ENCODE measurements around the gene TATDN3.
A peak's percentile ranks its signal among the peaks of the same experiment; 100 is the strongest.
"Not testable (repeated sequence)": the region's sequence is repeated elsewhere in the genome, so short reads cannot be mapped to it uniquely, and the experiment has no call there.

The TATDN3 gene

GRCh38 chr1:212774584-212774983, 17.1 kb upstream of the TATDN3 start:
- no peaks in the 10 kb centered on the region for H3K27me3 ChIP-seq (ENCODE audit: control insufficient read depth, insufficient read depth, low read length, poor library complexity, severe bottlenecking)
- H3K27ac ChIP-seq (ENCODE audit: insufficient read depth, low read depth, low read length, poor library complexity, severe bottlenecking), result no peak overlapping the region
- WGBS, 2 experiments, result 93 to 97% methylated on average over 2 of the region's 2 CpGs
- peaks cover 2% of the 10 kb centered on the region for H3K9me3 ChIP-seq (ENCODE audit: control insufficient read depth, low read length)
- H3K4me3 ChIP-seq (ENCODE audit: insufficient read depth, low read depth, low read length), result no peak overlapping the region
- peaks cover 11% of the 10 kb centered on the region for H3K36me3 ChIP-seq (ENCODE audit: control insufficient read depth, insufficient read depth, low read length)
- no peaks in the 10 kb centered on the region for H3K4me1 ChIP-seq (ENCODE audit: control insufficient read depth, insufficient read depth, low read length)

GRCh38 chr1:212775241-212775640, 16.5 kb upstream of the TATDN3 start:
- H3K36me3 ChIP-seq (ENCODE audit: control insufficient read depth, insufficient read depth, low read length), result peaks cover 6% of the 10 kb centered on the region
- H3K4me1 ChIP-seq (ENCODE audit: control insufficient read depth, insufficient read depth, low read length), result no peaks in the 10 kb centered on the region
- H3K9me3 ChIP-seq (ENCODE audit: control insufficient read depth, low read length), result no peaks in the 10 kb centered on the region
- no peak overlapping the region for H3K27ac ChIP-seq (ENCODE audit: insufficient read depth, low read depth, low read length, poor library complexity, severe bottlenecking)
- H3K27me3 ChIP-seq (ENCODE audit: control insufficient read depth, insufficient read depth, low read length, poor library complexity, severe bottlenecking), result no peaks in the 10 kb centered on the region
- H3K4me3 ChIP-seq (ENCODE audit: insufficient read depth, low read depth, low read length), result no peak overlapping the region

- WGBS, 2 experiments, result 85 to 98% methylated on average over 1 of the region's 3 CpGs
- Histone ChIP-seq H3K4me1 (ENCODE audit: control insufficient read depth, insufficient read depth, low read length) (no peaks in the 10 kb centered on the region), H3K4me3 (ENCODE audit: insufficient read depth, low read depth, low read length) (no peak overlapping the region), H3K36me3 (ENCODE audit: control insufficient read depth, insufficient read depth, low read length) (peaks cover 15% of the 10 kb centered on the region), H3K27ac (ENCODE audit: insufficient read depth, low read depth, low read length, poor library complexity, severe bottlenecking) (no peak overlapping the region), H3K9me3 (ENCODE audit: control insufficient read depth, low read length) (peaks cover 2% of the 10 kb centered on the region), H3K27me3 (ENCODE audit: control insufficient read depth, insufficient read depth, low read length, poor library complexity, severe bottlenecking) (no peaks in the 10 kb centered on the region)
These were observed 14.5 kb upstream of the TATDN3 start for GRCh38 chr1:212777151-212777550.

- H3K4me3 ChIP-seq (ENCODE audit: insufficient read depth, low read depth, low read length); H3K9me3 ChIP-seq (ENCODE audit: control insufficient read depth, low read length); H3K27ac ChIP-seq (ENCODE audit: insufficient read depth, low read depth, low read length, poor library complexity, severe bottlenecking); H3K27me3 ChIP-seq (ENCODE audit: control insufficient read depth, insufficient read depth, low read length, poor library complexity, severe bottlenecking); H3K4me1 ChIP-seq (ENCODE audit: control insufficient read depth, insufficient read depth, low read length): not testable (repeated sequence)
- H3K36me3 ChIP-seq (ENCODE audit: control insufficient read depth, insufficient read depth, low read length), result peaks cover 30% of the 10 kb centered on the region
- 94 to 99% methylated on average over 16 to 24 of the region's 32 CpGs for WGBS, 2 experiments
These were observed 12.6 kb upstream of the TATDN3 start for GRCh38 chr1:212779086-212779485.

GRCh38 chr1:212780759-212781158, 10.9 kb upstream of the TATDN3 start:
- no peak overlapping the region for H3K27ac ChIP-seq (ENCODE audit: insufficient read depth, low read depth, low read length, poor library complexity, severe bottlenecking)

GRCh38 chr1:212781225-212781624, 10.5 kb upstream of the TATDN3 start:
- WGBS, 2 experiments, result 100% methylated on average over 2 of the region's 2 CpGs; no CpG with 5 or more reads in 1 of the 2 experiments
- Histone ChIP-seq H3K4me1 (ENCODE audit: control insufficient read depth, insufficient read depth, low read length) (no peaks in the 10 kb centered on the region), H3K27ac (ENCODE audit: insufficient read depth, low read depth, low read length, poor library complexity, severe bottlenecking) (no peak overlapping the region), H3K36me3 (ENCODE audit: control insufficient read depth, insufficient read depth, low read length) (peaks cover 38% of the 10 kb centered on the region), H3K4me3 (ENCODE audit: insufficient read depth, low read depth, low read length) (no peak overlapping the region), H3K27me3 (ENCODE audit: control insufficient read depth, insufficient read depth, low read length, poor library complexity, severe bottlenecking) (no peaks in the 10 kb centered on the region), H3K9me3 (ENCODE audit: control insufficient read depth, low read length) (peaks cover 2% of the 10 kb centered on the region)

More at GRCh38 chr1:212780759-212781158, 10.9 kb upstream of the TATDN3 start:
- 98% methylated on average over 3 of the region's 3 CpGs for WGBS, 2 experiments
- H3K36me3 ChIP-seq (ENCODE audit: control insufficient read depth, insufficient read depth, low read length), result peaks cover 38% of the 10 kb centered on the region
- H3K9me3 ChIP-seq (ENCODE audit: control insufficient read depth, low read length), result peaks cover 2% of the 10 kb centered on the region
- H3K4me1 ChIP-seq (ENCODE audit: control insufficient read depth, insufficient read depth, low read length), result no peaks in the 10 kb centered on the region
- H3K4me3 ChIP-seq (ENCODE audit: insufficient read depth, low read depth, low read length), result no peak overlapping the region
- H3K27me3 ChIP-seq (ENCODE audit: control insufficient read depth, insufficient read depth, low read length, poor library complexity, severe bottlenecking), result no peaks in the 10 kb centered on the region

- 92 to 97% methylated on average over 3 of the region's 3 CpGs for WGBS, 2 experiments
- Histone ChIP-seq H3K36me3 (ENCODE audit: control insufficient read depth, insufficient read depth, low read length) (peaks cover 46% of the 10 kb centered on the region), H3K4me1 (ENCODE audit: control insufficient read depth, insufficient read depth, low read length) (no peaks in the 10 kb centered on the region), H3K4me3 (ENCODE audit: insufficient read depth, low read depth, low read length) (no peak overlapping the region), H3K27me3 (ENCODE audit: control insufficient read depth, insufficient read depth, low read length, poor library complexity, severe bottlenecking) (no peaks in the 10 kb centered on the region), H3K9me3 (ENCODE audit: control insufficient read depth, low read length) (peaks cover 2% of the 10 kb centered on the region), H3K27ac (ENCODE audit: insufficient read depth, low read depth, low read length, poor library complexity, severe bottlenecking) (no peak overlapping the region)
These were observed 9.1 kb upstream of the TATDN3 start for GRCh38 chr1:212782422-212783154.

GRCh38 chr1:212783976-212784375, 7.7 kb upstream of the TATDN3 start:
- no CpG with 5 or more reads among the region's 1 CpG for WGBS, 2 experiments
- Histone ChIP-seq H3K27ac (ENCODE audit: insufficient read depth, low read depth, low read length, poor library complexity, severe bottlenecking) (no peak overlapping the region), H3K9me3 (ENCODE audit: control insufficient read depth, low read length) (peaks cover 2% of the 10 kb centered on the region), H3K4me3 (ENCODE audit: insufficient read depth, low read depth, low read length) (no peak overlapping the region), H3K36me3 (ENCODE audit: control insufficient read depth, insufficient read depth, low read length) (peaks cover 46% of the 10 kb centered on the region), H3K4me1 (ENCODE audit: control insufficient read depth, insufficient read depth, low read length) (no peaks in the 10 kb centered on the region), H3K27me3 (ENCODE audit: control insufficient read depth, insufficient read depth, low read length, poor library complexity, severe bottlenecking) (no peaks in the 10 kb centered on the region)

- H3K36me3 ChIP-seq (ENCODE audit: control insufficient read depth, insufficient read depth, low read length), result peaks cover 43% of the 10 kb centered on the region
- 100% methylated on average over 1 of the region's 1 CpG; no CpG with 5 or more reads in 1 of the 2 experiments for WGBS, 2 experiments
- no peak overlapping the region for H3K27ac ChIP-seq (ENCODE audit: insufficient read depth, low read depth, low read length, poor library complexity, severe bottlenecking)
- peaks cover 2% of the 10 kb centered on the region for H3K9me3 ChIP-seq (ENCODE audit: control insufficient read depth, low read length)
- no peaks in the 10 kb centered on the region for H3K27me3 ChIP-seq (ENCODE audit: control insufficient read depth, insufficient read depth, low read length, poor library complexity, severe bottlenecking)
- H3K4me3 ChIP-seq (ENCODE audit: insufficient read depth, low read depth, low read length), result no peak overlapping the region
- H3K4me1 ChIP-seq (ENCODE audit: control insufficient read depth, insufficient read depth, low read length), result no peaks in the 10 kb centered on the region
These were observed 5.8 kb upstream of the TATDN3 start for GRCh38 chr1:212785871-212786270.

- H3K27ac ChIP-seq (ENCODE audit: insufficient read depth, low read depth, low read length, poor library complexity, severe bottlenecking), result peak overlapping the region; percentile 31
- WGBS, 2 experiments, result 1% methylated on average over 22 of the region's 22 CpGs
These were observed 426 bp upstream of the TATDN3 start for GRCh38 chr1:212791261-212791675.

More at GRCh38 chr1:212791261-212791675, 426 bp upstream of the TATDN3 start:
- no peaks in the 10 kb centered on the region for H3K27me3 ChIP-seq (ENCODE audit: control insufficient read depth, insufficient read depth, low read length, poor library complexity, severe bottlenecking)
- peaks cover 8% of the 10 kb centered on the region for H3K36me3 ChIP-seq (ENCODE audit: control insufficient read depth, insufficient read depth, low read length)
- peak overlapping the region; percentile 83 for H3K4me3 ChIP-seq (ENCODE audit: insufficient read depth, low read depth, low read length)
- no peaks in the 10 kb centered on the region for H3K9me3 ChIP-seq (ENCODE audit: control insufficient read depth, low read length)
- H3K4me1 ChIP-seq (ENCODE audit: control insufficient read depth, insufficient read depth, low read length), result no peaks in the 10 kb centered on the region

Measured in ectodermal cell (in vitro differentiated cells).